Mesothelial cell of epicardium (in vitro differentiated cells): Measurements from ENCODE around the gene PXYLP1. TPM values are rescaled to one million over a fixed set of nuclear protein-coding genes. Genes with fewer than 3 reads are reported as not detected.

Experiments
- DNase-seq, 2 experiments: peaks; one replicate each; pipeline ENCODE4 v3.0.0; 2021; ENCODE audit warnings: low spot score in 2 of 2; ENCODE audit not compliant: unreplicated experiment in 2 of 2
- H3K27ac Mint-ChIP-seq: 2 replicates; pipeline ENCODE4 v1.8.0; 2021; ENCODE audit warnings: mixed read lengths
- H3K27me3 Mint-ChIP-seq: 2 replicates; pipeline ENCODE4 v1.8.0; 2021; ENCODE audit warnings: low read depth, mixed read lengths
- H3K36me3 Mint-ChIP-seq: 2 replicates; pipeline ENCODE4 v1.8.0; 2021; ENCODE audit warnings: mixed read lengths
- H3K4me1 Mint-ChIP-seq: 2 replicates; pipeline ENCODE4 v1.8.0; 2021; ENCODE audit warnings: mixed read lengths
- H3K4me3 Mint-ChIP-seq: 2 replicates; pipeline ENCODE4 v1.8.0; 2021; ENCODE audit warnings: mild to moderate bottlenecking, moderate library complexity, mixed read lengths
- H3K9me3 Mint-ChIP-seq: 2 replicates; pipeline ENCODE4 v1.8.0; 2021; ENCODE audit warnings: mixed read lengths
- CTCF ChIP-seq: fragments of 200-600 bp; sonication (generic); IDR thresholded peaks from one replicate; pipeline ENCODE4 v1.5.0; 2021; ENCODE audit warnings: antibody characterized with exemption; ENCODE audit not compliant: unreplicated experiment
- total RNA-seq: library from RNA; stranded (reverse); gene quantifications from 3 replicates; pipeline ENCODE4 v1.2.1, GENCODE V29; 2021

PXYLP1 gene
- total RNA-seq, 1 donor from 2014 or later = 40.5 TPM

- Mint-ChIP-seq H3K27ac (no peak overlapping the region), H3K4me1 (peaks cover 6% of the 10 kb centered on the region), H3K4me3 (no peak overlapping the region), H3K9me3 (no peaks in the 10 kb centered on the region), H3K36me3 (peaks cover 5% of the 10 kb centered on the region), H3K27me3 (no peaks in the 10 kb centered on the region)
- DNase-seq = no peak
- TF ChIP-seq CTCF = no peak
Measured at GRCh38 chr3:141248064-141248463, 16.4 kb downstream of the PXYLP1 start.

GRCh38 chr3:141249041-141249440, 17.4 kb downstream of the PXYLP1 start:
- H3K27ac Mint-ChIP-seq = no peak overlapping the region
- H3K36me3 Mint-ChIP-seq = peaks cover 5% of the 10 kb centered on the region
- no peak for TF ChIP-seq CTCF
- H3K4me3 Mint-ChIP-seq = no peak overlapping the region
- H3K4me1 Mint-ChIP-seq = no peaks in the 10 kb centered on the region
- DNase-seq = no peak
- H3K9me3 Mint-ChIP-seq = no peaks in the 10 kb centered on the region
- H3K27me3 Mint-ChIP-seq = no peaks in the 10 kb centered on the region

- TF ChIP-seq CTCF = no peak
- H3K27ac Mint-ChIP-seq = no peak overlapping the region
- no peak overlapping the region for H3K4me3 Mint-ChIP-seq
- H3K27me3 Mint-ChIP-seq = no peaks in the 10 kb centered on the region
- no peaks in the 10 kb centered on the region for H3K9me3 Mint-ChIP-seq
- H3K4me1 Mint-ChIP-seq = no peaks in the 10 kb centered on the region
- no peak for DNase-seq
- H3K36me3 Mint-ChIP-seq = peaks cover 5% of the 10 kb centered on the region
Measured at GRCh38 chr3:141250342-141250741, 18.7 kb downstream of the PXYLP1 start.

GRCh38 chr3:141250828-141251227, 19.2 kb downstream of the PXYLP1 start:
- DNase-seq = no peak
- Mint-ChIP-seq H3K36me3 (peaks cover 5% of the 10 kb centered on the region), H3K4me3 (no peak overlapping the region), H3K9me3 (no peaks in the 10 kb centered on the region), H3K27ac (no peak overlapping the region), H3K4me1 (no peaks in the 10 kb centered on the region), H3K27me3 (no peaks in the 10 kb centered on the region)
- TF ChIP-seq CTCF = no peak

- DNase-seq = no peak
- peaks cover 5% of the 10 kb centered on the region for H3K36me3 Mint-ChIP-seq
- no peak for TF ChIP-seq CTCF
- H3K4me3 Mint-ChIP-seq = no peak overlapping the region
- H3K4me1 Mint-ChIP-seq = no peaks in the 10 kb centered on the region
- no peak overlapping the region for H3K27ac Mint-ChIP-seq
- no peaks in the 10 kb centered on the region for H3K27me3 Mint-ChIP-seq
- no peaks in the 10 kb centered on the region for H3K9me3 Mint-ChIP-seq
Measured at GRCh38 chr3:141253326-141253725, 21.7 kb downstream of the PXYLP1 start.

- H3K36me3 Mint-ChIP-seq = peaks cover 5% of the 10 kb centered on the region
- no peak for DNase-seq
- no peaks in the 10 kb centered on the region for H3K4me1 Mint-ChIP-seq
- no peaks in the 10 kb centered on the region for H3K9me3 Mint-ChIP-seq
- H3K4me3 Mint-ChIP-seq = no peak overlapping the region
- no peak overlapping the region for H3K27ac Mint-ChIP-seq
- H3K27me3 Mint-ChIP-seq = no peaks in the 10 kb centered on the region
- no peak for TF ChIP-seq CTCF
Measured at GRCh38 chr3:141253811-141254210, 22.2 kb downstream of the PXYLP1 start.
